HL-60 (cell line): ENCODE data around the gene ABCB9.

ENCODE experiments used
- DNase-seq, 2 experiments: peaks; one replicate each; pipeline ENCODE4 v3.0.0-alpha.2; 2010 to 2020; ENCODE audit warnings: low read depth in 1 of 2, low spot score in 1 of 2
- H3K27ac ChIP-seq: fragments of 250-450 bp; sonication (Bioruptor Pico); replicated peaks from 2 replicates; pipeline ENCODE4 v1.5.1; 2020; ENCODE audit warnings: mild to moderate bottlenecking, moderate library complexity
- H3K27me3 ChIP-seq: fragments of 250-450 bp; sonication (Bioruptor Pico); 2 replicates; pipeline ENCODE4 v1.5.1; 2021; ENCODE audit warnings: mild to moderate bottlenecking, moderate library complexity; ENCODE audit not compliant: insufficient read depth, poor library complexity, severe bottlenecking
- H3K4me3 ChIP-seq: replicated peaks from 2 replicates; pipeline ENCODE4 v1.5.1; 2011; ENCODE audit warnings: mild to moderate bottlenecking, control low read depth, low read length; ENCODE audit not compliant: insufficient read depth
- GABPA ChIP-seq: IDR thresholded peaks from 2 replicates; pipeline ENCODE4 v1.6.1; 2012; ENCODE audit warnings: low read depth
- POLR2AphosphoS5 ChIP-seq: IDR thresholded peaks from 2 replicates; pipeline ENCODE4 v1.6.1; 2012; ENCODE audit warnings: low read depth
- REST ChIP-seq: IDR thresholded peaks from 2 replicates; pipeline ENCODE4 v1.6.1; 2012; ENCODE audit warnings: low read depth; ENCODE audit not compliant: insufficient replicate concordance
- SPI1 ChIP-seq: IDR thresholded peaks from 2 replicates; pipeline ENCODE4 v1.6.1; 2012; ENCODE audit warnings: low read depth, mild to moderate bottlenecking, borderline replicate concordance
- TF ChIP-seq, protein P1 (sequence below): IDR thresholded peaks from one replicate; pipeline ENCODE4 v1.5.1; 2011; ENCODE audit warnings: low read length, control low read depth, inconsistent platforms; ENCODE audit not compliant: insufficient read depth

The ABCB9 gene

DNA sequence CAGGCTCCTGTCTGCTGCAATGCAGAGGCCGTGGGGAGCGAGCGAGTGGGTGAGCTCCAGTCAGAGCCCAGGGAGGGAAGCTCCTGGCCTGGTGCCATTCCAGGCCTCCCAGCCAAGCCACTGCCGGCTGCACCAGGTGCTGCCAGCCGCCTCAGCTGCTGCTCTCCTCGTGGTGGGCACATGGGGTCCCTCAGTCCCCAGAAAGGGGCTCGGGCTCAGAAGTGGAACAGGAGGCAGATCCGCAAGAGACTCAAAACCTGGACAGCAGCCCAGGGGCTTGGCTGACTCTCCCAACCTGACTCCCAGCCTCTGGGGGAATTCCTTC, 2.4 kb downstream of the ABCB9 start:
- H3K4me3 ChIP-seq = no peak overlapping the region
- H3K27ac ChIP-seq = no peak overlapping the region
- H3K27me3 ChIP-seq = no peaks in the 10 kb centered on the region
- no peak for DNase-seq
- no peak for TF ChIP-seq GABPA
- no peak for TF ChIP-seq REST
- TF ChIP-seq SPI1 = no peak
- TF ChIP-seq, protein P1, sequence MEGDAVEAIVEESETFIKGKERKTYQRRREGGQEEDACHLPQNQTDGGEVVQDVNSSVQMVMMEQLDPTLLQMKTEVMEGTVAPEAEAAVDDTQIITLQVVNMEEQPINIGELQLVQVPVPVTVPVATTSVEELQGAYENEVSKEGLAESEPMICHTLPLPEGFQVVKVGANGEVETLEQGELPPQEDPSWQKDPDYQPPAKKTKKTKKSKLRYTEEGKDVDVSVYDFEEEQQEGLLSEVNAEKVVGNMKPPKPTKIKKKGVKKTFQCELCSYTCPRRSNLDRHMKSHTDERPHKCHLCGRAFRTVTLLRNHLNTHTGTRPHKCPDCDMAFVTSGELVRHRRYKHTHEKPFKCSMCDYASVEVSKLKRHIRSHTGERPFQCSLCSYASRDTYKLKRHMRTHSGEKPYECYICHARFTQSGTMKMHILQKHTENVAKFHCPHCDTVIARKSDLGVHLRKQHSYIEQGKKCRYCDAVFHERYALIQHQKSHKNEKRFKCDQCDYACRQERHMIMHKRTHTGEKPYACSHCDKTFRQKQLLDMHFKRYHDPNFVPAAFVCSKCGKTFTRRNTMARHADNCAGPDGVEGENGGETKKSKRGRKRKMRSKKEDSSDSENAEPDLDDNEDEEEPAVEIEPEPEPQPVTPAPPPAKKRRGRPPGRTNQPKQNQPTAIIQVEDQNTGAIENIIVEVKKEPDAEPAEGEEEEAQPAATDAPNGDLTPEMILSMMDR = no peak
- no peak for TF ChIP-seq POLR2AphosphoS5

DNA sequence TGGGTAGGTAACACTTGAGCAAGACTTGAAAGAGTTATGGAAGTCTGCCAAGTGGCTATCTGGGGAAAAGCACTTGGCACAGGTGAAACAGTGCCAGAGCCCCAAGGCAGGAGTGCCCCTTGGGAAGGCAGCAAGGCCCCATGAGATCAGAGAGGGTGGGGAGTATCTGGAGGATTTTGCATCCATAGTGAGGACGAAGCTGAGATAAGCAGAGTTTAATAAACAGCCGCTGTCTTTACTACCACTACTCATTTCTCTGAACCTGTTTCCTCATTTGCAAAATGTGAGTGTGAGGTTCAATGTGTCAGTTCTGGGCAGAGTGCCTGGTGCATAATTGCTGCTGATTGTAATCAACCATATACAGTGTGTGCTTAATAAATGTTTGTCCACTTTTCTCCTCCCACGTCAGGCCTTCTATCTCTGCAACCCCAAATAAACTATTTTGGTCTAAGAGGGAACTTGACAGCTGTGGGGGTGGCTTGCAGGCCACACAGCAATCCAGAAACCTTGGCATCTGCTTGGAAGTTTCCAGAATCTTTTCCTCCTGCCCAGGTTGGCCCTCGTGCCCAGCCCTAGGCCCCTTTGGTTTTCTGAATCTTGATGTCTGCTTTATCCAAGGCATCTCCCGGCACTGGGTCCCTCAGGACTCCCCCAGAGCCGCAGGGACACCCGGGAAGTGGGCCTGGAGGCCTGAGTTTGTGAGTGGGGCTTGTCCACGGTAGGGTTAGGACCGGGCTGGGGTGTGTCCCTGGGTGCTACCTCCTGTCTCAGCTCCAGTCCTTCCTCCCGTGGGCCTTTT, 4.5 kb downstream of the ABCB9 start:
- Histone ChIP-seq H3K27me3 (no peaks in the 10 kb centered on the region), H3K27ac (no peak overlapping the region), H3K4me3 (no peak overlapping the region)
- no peak for DNase-seq
- TF ChIP-seq, protein P1 = no peak
- TF ChIP-seq REST (no peak), GABPA (no peak), SPI1 (no peak), POLR2AphosphoS5 (no peak)

DNA sequence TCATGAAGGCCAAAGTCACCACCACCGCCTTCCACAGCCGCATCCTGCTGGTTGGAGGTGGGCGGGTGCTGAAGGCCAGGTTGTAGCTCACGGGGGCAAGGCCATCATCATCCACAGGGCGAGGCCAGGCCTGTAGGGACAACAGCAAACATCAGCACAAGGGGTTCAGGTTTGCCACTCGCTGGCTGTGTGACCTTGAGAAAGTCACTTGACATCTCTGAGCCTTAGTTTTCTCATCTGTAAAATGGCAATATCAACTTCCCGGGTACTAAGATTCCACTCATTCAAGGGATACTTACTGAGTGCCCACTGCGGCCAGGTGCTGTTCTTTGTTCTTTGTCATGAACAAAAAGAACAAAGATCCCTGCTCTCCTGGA, 6.1 kb downstream of the ABCB9 start:
- no peak overlapping the region for H3K27ac ChIP-seq
- H3K27me3 ChIP-seq = no peaks in the 10 kb centered on the region
- TF ChIP-seq SPI1 = no peak
- no peak for TF ChIP-seq POLR2AphosphoS5
- TF ChIP-seq GABPA = no peak
- TF ChIP-seq, protein P1 = no peak
- no peak for TF ChIP-seq REST
- DNase-seq = no peak
- no peak overlapping the region for H3K4me3 ChIP-seq
